ENCODE results near the gene MFAP2. TPM values are rescaled to one million over a fixed set of nuclear protein-coding genes. Genes with fewer than 3 reads are reported as not detected.

MFAP2 gene
- total and polyA plus RNA-seq, 4 donors = 21.3 to 65.3 (median 41.8) TPM

GRCh38 chr1:17021896-17022295 is 41.5 kb upstream of the MFAP2 start:
- 75 to 76% methylated on average over 10 of the region's 10 CpGs for WGBS, 2 donors
- H3K27me3 ChIP-seq (ENCODE audit: control insufficient read depth in 1 of 2, insufficient read depth in 2 of 2, low read length in 1 of 2) = no peaks in the 10 kb centered on the region
- H3K9me3 ChIP-seq (ENCODE audit: control insufficient read depth, low read length) = no peaks in the 10 kb centered on the region
- ATAC-seq (ENCODE audit: low FRiP score) = no peak
- H3K4me1 ChIP-seq (ENCODE audit: control insufficient read depth in 1 of 2, insufficient read depth in 2 of 2, low read length in 2 of 2) = no peaks in the 10 kb centered on the region
- peaks cover 9 to 25% of the 10 kb centered on the region in 2 donors for H3K36me3 ChIP-seq (ENCODE audit: control insufficient read depth in 1 of 2, insufficient read depth in 2 of 2, low read length in 1 of 2)
- intact Hi-C loops (cut with DNase I) = no loop called here
- H3K27ac ChIP-seq (ENCODE audit: low read depth in 1 of 2, low read length in 2 of 2) = no peak overlapping the region
- DNase-seq = peak in 1 of 2 donors; percentile 47
- no peak overlapping the region for H3K4me3 ChIP-seq (ENCODE audit: low read length in 2 of 2)

DNA sequence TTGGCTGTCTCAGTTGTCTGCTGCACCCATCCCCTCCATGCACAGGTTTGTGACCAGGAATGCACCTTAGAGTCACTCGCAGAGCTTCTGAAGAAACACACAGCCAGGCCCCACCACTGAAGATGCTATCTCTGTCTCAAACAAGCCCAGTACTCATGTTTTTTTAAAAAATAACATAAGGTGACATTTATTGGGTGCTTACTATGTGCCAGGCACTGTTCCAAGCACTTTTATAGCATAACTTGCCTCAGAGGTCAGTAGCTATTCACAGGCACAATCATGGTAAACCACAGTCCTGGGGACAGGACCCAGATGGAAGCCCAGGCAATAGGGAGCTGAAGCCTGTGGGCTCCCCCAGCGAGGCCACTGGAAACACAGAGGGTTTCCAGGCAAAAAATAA is 40.1 kb upstream of the MFAP2 start:
- no peak overlapping the region for H3K4me3 ChIP-seq (ENCODE audit: low read length in 2 of 2)
- H3K27ac ChIP-seq (ENCODE audit: low read depth in 1 of 2, low read length in 2 of 2) = no peak overlapping the region
- no peaks in the 10 kb centered on the region for H3K4me1 ChIP-seq (ENCODE audit: control insufficient read depth in 1 of 2, insufficient read depth in 2 of 2, low read length in 2 of 2)
- no peak for ATAC-seq (ENCODE audit: low FRiP score)
- 97 to 100% methylated on average over 2 of the region's 2 CpGs for WGBS, 2 donors
- intact Hi-C loops (cut with DNase I) = no loop called here
- no peaks in the 10 kb centered on the region for H3K27me3 ChIP-seq (ENCODE audit: control insufficient read depth in 1 of 2, insufficient read depth in 2 of 2, low read length in 1 of 2)
- peaks cover 6 to 20% of the 10 kb centered on the region in 2 donors for H3K36me3 ChIP-seq (ENCODE audit: control insufficient read depth in 1 of 2, insufficient read depth in 2 of 2, low read length in 1 of 2)
- no peaks in the 10 kb centered on the region for H3K9me3 ChIP-seq (ENCODE audit: control insufficient read depth, low read length)
- DNase-seq = peak in 1 of 2 donors; percentile 31

GRCh38 chr1:17018849-17019248 is 38.4 kb upstream of the MFAP2 start:
- 30 to 44% methylated on average over 1 of the region's 1 CpG for WGBS, 2 donors
- Histone ChIP-seq H3K27me3 (ENCODE audit: control insufficient read depth in 1 of 2, insufficient read depth in 2 of 2, low read length in 1 of 2) (no peaks in the 10 kb centered on the region), H3K4me1 (ENCODE audit: control insufficient read depth in 1 of 2, insufficient read depth in 2 of 2, low read length in 2 of 2) (no peaks in the 10 kb centered on the region), H3K36me3 (ENCODE audit: control insufficient read depth in 1 of 2, insufficient read depth in 2 of 2, low read length in 1 of 2) (peaks cover 6 to 15% of the 10 kb centered on the region in 2 donors), H3K4me3 (ENCODE audit: low read length in 2 of 2) (no peak overlapping the region), H3K9me3 (ENCODE audit: control insufficient read depth, low read length) (no peaks in the 10 kb centered on the region), H3K27ac (ENCODE audit: low read depth in 1 of 2, low read length in 2 of 2) (no peak overlapping the region)
- ATAC-seq (ENCODE audit: low FRiP score) = no peak
- DNase-seq = no peak
- intact Hi-C loops (cut with DNase I) = no loop called here

DNA sequence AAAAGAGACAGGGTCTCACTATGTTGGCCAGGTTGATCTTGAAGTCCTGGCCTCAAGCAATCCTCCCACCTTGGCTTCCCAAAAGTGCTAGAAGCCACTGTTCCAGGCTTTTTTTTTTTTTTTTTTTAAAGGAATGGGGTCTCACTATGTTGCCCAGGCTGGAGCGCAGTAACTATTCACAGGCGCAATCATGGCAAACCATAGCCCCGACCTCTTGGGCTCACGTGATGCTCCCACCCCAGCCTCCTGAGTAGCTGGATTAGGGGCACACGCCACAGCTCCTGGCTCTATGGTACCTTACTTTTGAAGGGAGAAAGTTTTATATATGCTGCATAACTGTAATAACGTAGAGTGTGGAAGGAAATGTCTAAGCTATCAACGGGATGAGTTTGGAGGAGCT is 37.0 kb upstream of the MFAP2 start:
- ATAC-seq (ENCODE audit: low FRiP score) (no peak), DNase-seq (no peak)
- no peaks in the 10 kb centered on the region for H3K27me3 ChIP-seq (ENCODE audit: control insufficient read depth in 1 of 2, insufficient read depth in 2 of 2, low read length in 1 of 2)
- WGBS, 2 donors = 91 to 94% methylated on average over 7 of the region's 7 CpGs
- no peak overlapping the region for H3K4me3 ChIP-seq (ENCODE audit: low read length in 2 of 2)
- no peaks in the 10 kb centered on the region for H3K9me3 ChIP-seq (ENCODE audit: control insufficient read depth, low read length)
- H3K4me1 ChIP-seq (ENCODE audit: control insufficient read depth in 1 of 2, insufficient read depth in 2 of 2, low read length in 2 of 2) = no peaks in the 10 kb centered on the region
- peaks cover 6 to 12% of the 10 kb centered on the region in 2 donors for H3K36me3 ChIP-seq (ENCODE audit: control insufficient read depth in 1 of 2, insufficient read depth in 2 of 2, low read length in 1 of 2)
- intact Hi-C loops (cut with DNase I) = no loop called here
- H3K27ac ChIP-seq (ENCODE audit: low read depth in 1 of 2, low read length in 2 of 2) = no peak overlapping the region

DNA sequence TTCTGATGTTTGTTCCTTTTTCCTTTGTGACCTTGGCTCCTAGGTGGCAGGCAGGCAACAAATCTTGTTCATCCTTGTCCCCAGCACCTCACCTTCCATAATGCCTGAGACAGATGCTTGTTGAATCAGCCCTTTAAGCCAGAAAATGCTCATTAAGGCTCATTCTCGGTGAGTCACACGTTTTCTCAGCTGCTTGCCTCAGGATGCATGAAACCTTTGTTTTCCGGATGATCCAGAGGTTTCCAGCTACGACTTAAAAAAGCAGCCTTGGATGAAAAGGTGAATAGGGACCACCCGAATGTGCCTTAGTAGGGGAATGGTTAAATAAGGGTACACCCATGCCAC is 35.9 kb upstream of the MFAP2 start:
- ATAC-seq (ENCODE audit: low FRiP score) = no peak
- Histone ChIP-seq H3K27ac (ENCODE audit: low read depth in 1 of 2, low read length in 2 of 2) (no peak overlapping the region), H3K27me3 (ENCODE audit: control insufficient read depth in 1 of 2, insufficient read depth in 2 of 2, low read length in 1 of 2) (no peaks in the 10 kb centered on the region), H3K9me3 (ENCODE audit: control insufficient read depth, low read length) (no peaks in the 10 kb centered on the region), H3K36me3 (ENCODE audit: control insufficient read depth in 1 of 2, insufficient read depth in 2 of 2, low read length in 1 of 2) (peaks cover 5 to 6% of the 10 kb centered on the region in 2 donors), H3K4me3 (ENCODE audit: low read length in 2 of 2) (no peak overlapping the region), H3K4me1 (ENCODE audit: control insufficient read depth in 1 of 2, insufficient read depth in 2 of 2, low read length in 2 of 2) (no peaks in the 10 kb centered on the region)
- DNase-seq = no peak
- WGBS, 2 donors = 58 to 63% methylated on average over 5 of the region's 5 CpGs
- intact Hi-C loops (cut with DNase I) = no loop called here

- Histone ChIP-seq H3K4me1 (ENCODE audit: control insufficient read depth in 1 of 2, insufficient read depth in 2 of 2, low read length in 2 of 2) (no peaks in the 10 kb centered on the region), H3K9me3 (ENCODE audit: control insufficient read depth, low read length) (no peaks in the 10 kb centered on the region), H3K27me3 (ENCODE audit: control insufficient read depth in 1 of 2, insufficient read depth in 2 of 2, low read length in 1 of 2) (no peaks in the 10 kb centered on the region), H3K36me3 (ENCODE audit: control insufficient read depth in 1 of 2, insufficient read depth in 2 of 2, low read length in 1 of 2) (no peaks in the 10 kb centered on the region), H3K4me3 (ENCODE audit: low read length in 2 of 2) (no peak overlapping the region), H3K27ac (ENCODE audit: low read depth in 1 of 2, low read length in 2 of 2) (no peak overlapping the region)
- ATAC-seq (ENCODE audit: low FRiP score) = no peak
- intact Hi-C loops (cut with DNase I) = loop anchor here in 1 of 2 donors (5.0 kb wide), 1 partner anchor 48 kb away; no protein-coding TSS in a partner anchor
- WGBS, 2 donors = 73 to 74% methylated on average over 10 of the region's 10 CpGs
- peak in 1 of 2 donors; percentile 13 for DNase-seq
These were observed 34.5 kb upstream of the MFAP2 start for GRCh38 chr1:17014671-17015567.

DNA sequence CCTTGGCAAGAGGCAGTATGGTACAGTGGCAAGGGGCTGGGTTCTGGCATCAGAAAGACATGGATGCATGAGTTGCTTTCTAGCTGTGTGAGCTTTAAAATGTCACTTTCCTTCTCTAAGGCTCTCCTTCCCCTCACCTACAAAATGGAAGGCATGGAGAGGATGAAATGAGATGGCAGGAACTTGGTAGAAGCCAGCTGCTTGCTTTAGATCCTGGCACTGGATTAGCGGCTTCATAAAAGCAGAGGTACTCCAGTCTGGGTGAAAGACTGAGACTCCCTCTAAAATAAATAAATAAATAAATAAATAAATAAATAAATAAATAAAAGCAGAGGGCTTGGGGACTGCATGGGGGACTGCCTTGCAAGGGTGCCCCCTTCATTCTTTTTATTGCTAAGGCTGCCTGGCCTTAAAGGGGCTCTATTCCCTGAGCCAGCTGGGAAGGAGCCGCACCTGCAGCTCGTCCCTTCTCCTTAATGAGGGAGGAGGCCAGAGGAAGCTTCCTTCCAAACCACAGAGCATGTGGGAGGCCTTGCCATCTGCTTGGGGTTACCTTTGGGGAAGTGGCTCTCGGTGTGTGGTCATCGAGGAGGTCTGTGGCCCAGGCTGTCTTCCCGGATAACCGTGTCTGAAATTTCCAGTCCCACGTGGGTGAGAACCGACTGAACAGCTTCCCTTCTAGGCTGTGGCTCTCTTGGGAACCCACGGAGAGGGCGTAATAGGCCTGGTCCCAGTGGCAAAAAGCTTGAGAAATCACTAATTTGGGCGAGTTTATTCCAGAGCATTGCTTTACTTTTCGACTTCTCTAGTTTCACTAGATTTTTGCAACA is 33.3 kb upstream of the MFAP2 start:
- WGBS, 2 donors = 90% methylated on average over 13 of the region's 13 CpGs
- H3K36me3 ChIP-seq (ENCODE audit: control insufficient read depth in 1 of 2, insufficient read depth in 2 of 2, low read length in 1 of 2) = no peaks in the 10 kb centered on the region
- H3K27me3 ChIP-seq (ENCODE audit: control insufficient read depth in 1 of 2, insufficient read depth in 2 of 2, low read length in 1 of 2) = no peaks in the 10 kb centered on the region
- intact Hi-C loops (cut with DNase I) = loop anchor here in 1 of 2 donors (2.0 to 5.0 kb wide), 2 partner anchors 39 to 46 kb away; no protein-coding TSS in a partner anchor
- no peak for ATAC-seq (ENCODE audit: low FRiP score)
- no peaks in the 10 kb centered on the region for H3K4me1 ChIP-seq (ENCODE audit: control insufficient read depth in 1 of 2, insufficient read depth in 2 of 2, low read length in 2 of 2)
- H3K27ac ChIP-seq (ENCODE audit: low read depth in 1 of 2, low read length in 2 of 2) = no peak overlapping the region
- H3K4me3 ChIP-seq (ENCODE audit: low read length in 2 of 2) = no peak overlapping the region
- DNase-seq = peak in 1 of 2 donors; percentile 50
- H3K9me3 ChIP-seq (ENCODE audit: control insufficient read depth, low read length) = no peaks in the 10 kb centered on the region

DNA sequence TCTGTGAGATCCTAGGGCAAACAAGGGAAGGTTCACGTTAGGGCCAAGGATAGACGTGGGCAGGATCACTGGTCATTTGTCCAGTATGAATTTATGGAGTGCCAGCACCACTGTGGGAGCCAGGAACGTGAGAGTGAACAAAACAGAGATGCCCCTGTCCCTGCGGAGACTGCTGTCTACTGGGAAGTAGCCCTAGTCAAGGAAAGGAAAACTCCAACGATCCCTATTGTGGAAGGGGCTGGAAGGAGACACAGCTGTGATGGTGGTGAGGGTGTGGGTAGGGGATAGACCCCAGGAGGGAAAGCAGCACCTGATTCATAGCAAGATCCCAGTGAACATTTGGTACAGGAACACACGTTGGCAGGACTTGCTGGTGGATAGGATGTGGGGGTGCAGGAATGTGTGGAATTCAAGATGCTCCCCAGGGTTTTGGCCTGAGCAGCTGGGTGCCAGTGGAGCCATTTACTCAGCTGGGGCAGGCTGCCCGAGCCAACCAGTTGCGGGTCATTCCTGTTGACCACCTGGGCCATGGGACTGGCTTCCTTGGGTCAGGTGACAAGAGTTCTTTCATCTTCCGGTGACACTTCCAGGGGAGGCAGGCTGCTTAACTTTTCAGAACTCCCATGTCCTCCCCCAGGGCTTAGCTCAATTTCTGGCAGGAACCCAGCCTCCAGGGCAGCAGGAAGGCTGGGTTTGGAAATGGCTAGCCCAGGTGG is 32.5 kb upstream of the MFAP2 start:
- WGBS, 2 donors = 68 to 69% methylated on average over 9 of the region's 9 CpGs
- no peak for ATAC-seq (ENCODE audit: low FRiP score)
- Histone ChIP-seq H3K4me3 (ENCODE audit: low read length in 2 of 2) (no peak overlapping the region), H3K27ac (ENCODE audit: low read depth in 1 of 2, low read length in 2 of 2) (no peak overlapping the region), H3K36me3 (ENCODE audit: control insufficient read depth in 1 of 2, insufficient read depth in 2 of 2, low read length in 1 of 2) (no peaks in the 10 kb centered on the region), H3K9me3 (ENCODE audit: control insufficient read depth, low read length) (no peaks in the 10 kb centered on the region), H3K4me1 (ENCODE audit: control insufficient read depth in 1 of 2, insufficient read depth in 2 of 2, low read length in 2 of 2) (no peaks in the 10 kb centered on the region), H3K27me3 (ENCODE audit: control insufficient read depth in 1 of 2, insufficient read depth in 2 of 2, low read length in 1 of 2) (no peaks in the 10 kb centered on the region)
- intact Hi-C loops (cut with DNase I) = loop anchor here in 1 of 2 donors (2.0 to 5.0 kb wide), 2 partner anchors 40 to 46 kb away; no protein-coding TSS in a partner anchor
- peak in 1 of 2 donors; percentile 64 for DNase-seq
